BLaER1 (cell line): Measurements from ENCODE around the gene USH1C.

Experiments
- H3K27ac ChIP-seq: shearing (Covaris generic); formaldehyde crosslinking; 2 replicates; pipeline ENCODE4 v1.8.1; 2022
- H3K27me3 ChIP-seq: shearing (Covaris generic); formaldehyde crosslinking; 2 replicates; pipeline ENCODE4 v1.8.1; 2022
- H3K36me3 ChIP-seq: shearing (Covaris generic); formaldehyde crosslinking; 2 replicates; pipeline ENCODE4 v1.8.1; 2022
- H3K4me1 ChIP-seq: shearing (Covaris generic); formaldehyde crosslinking; 2 replicates; pipeline ENCODE4 v1.8.1; 2022
- H3K4me2 ChIP-seq: shearing (Covaris generic); formaldehyde crosslinking; 2 replicates; pipeline ENCODE4 v1.8.1; 2022
- H3K4me3 ChIP-seq: shearing (Covaris generic); formaldehyde crosslinking; 2 replicates; pipeline ENCODE4 v1.8.1; 2022
- H3K9ac ChIP-seq: shearing (Covaris generic); formaldehyde crosslinking; 2 replicates; pipeline ENCODE4 v1.8.1; 2022
- H3K9me3 ChIP-seq: shearing (Covaris generic); formaldehyde crosslinking; 2 replicates; pipeline ENCODE4 v1.8.1; 2022
- H4K20me1 ChIP-seq: shearing (Covaris generic); formaldehyde crosslinking; 2 replicates; pipeline ENCODE4 v1.8.1; 2022
- Cebpa-rat ChIP-seq: shearing (Covaris generic); IDR thresholded peaks from 2 replicates; pipeline ENCODE4 v1.8.1; 2022

USH1C gene

DNA sequence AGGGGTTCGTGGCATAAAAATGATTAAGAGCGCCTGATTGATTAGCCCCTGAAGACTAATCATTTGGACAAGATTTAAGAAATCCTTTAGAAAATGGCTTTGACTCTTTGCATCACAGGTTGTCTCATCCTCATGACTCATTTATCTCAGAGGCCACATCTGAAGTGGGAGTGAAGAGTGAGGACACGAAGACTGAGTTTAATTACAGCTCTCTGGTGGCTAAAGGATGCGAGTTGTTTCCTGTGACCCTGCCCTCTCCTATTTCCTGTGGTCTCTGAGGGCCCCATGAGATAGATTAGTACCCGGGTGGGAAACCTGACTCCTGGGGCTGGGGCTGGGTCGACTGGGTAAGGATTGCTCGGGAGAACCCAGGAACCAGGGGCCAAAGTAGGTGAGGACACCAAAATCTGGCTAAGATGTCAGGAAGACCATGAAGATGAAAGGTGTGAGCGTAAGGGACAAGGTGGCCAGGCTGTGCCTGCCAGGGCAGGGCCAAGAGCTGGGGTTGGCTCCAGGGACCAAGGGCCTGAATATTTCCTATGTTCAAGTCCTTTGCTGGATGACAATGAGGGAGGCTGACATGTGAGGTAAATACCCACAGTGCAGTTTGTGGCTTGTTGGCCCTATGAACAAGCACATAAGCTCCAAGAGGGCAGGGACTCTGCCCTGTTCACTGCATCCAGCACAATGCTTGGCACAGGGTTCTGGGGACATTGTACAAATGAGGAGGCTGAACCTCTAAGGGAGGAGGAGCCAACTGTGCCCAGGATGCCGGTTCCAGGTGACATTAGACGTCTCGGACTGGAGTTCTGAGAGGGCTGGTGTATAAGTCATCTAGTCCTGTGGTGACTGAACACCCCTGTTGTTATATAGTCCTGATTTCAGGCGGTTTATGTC lies 6.5 kb upstream of the USH1C start:
- Histone ChIP-seq H3K9me3 (no peaks in the 10 kb centered on the region), H3K4me2 (peak overlapping the region; percentile 50)

DNA sequence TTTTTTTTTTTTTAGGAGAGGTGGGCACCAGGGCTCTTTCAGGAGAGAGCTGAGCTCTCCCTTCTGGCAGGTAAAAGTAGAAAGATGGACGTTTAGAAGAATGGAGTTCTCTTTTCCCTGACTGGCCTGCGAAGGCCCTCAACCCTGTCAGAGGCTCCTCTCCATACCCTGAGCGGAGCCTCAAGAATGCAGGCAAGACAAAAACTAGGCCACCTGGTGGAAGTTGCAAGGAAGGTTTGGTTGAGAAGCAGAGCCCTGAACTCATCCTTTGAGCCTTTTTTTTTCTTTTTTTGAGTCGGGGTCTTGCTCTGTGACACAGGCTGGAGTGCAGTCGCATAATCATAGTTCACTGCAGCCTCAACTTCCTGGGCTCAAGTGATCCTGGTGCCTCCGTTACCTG lies 4.2 kb upstream of the USH1C start:
- no peaks in the 10 kb centered on the region for H3K9me3 ChIP-seq
- no peak overlapping the region for H3K27ac ChIP-seq
- no peaks in the 10 kb centered on the region for H3K27me3 ChIP-seq
- peaks cover 15% of the 10 kb centered on the region for H3K4me1 ChIP-seq
- TF ChIP-seq Cebpa-rat: no peak
- no peaks in the 10 kb centered on the region for H4K20me1 ChIP-seq
- no peak overlapping the region for H3K4me3 ChIP-seq
- H3K36me3 ChIP-seq: no peaks in the 10 kb centered on the region
- no peak overlapping the region for H3K9ac ChIP-seq
- no peak overlapping the region for H3K4me2 ChIP-seq

More for the DNA sequence above, 6.5 kb upstream of the USH1C start:
- TF ChIP-seq Cebpa-rat: no peak
- Histone ChIP-seq H3K4me1 (peaks cover 15% of the 10 kb centered on the region), H3K36me3 (no peaks in the 10 kb centered on the region), H3K9ac (no peak overlapping the region), H3K27ac (no peak overlapping the region), H3K4me3 (no peak overlapping the region), H3K27me3 (no peaks in the 10 kb centered on the region), H4K20me1 (no peaks in the 10 kb centered on the region)

DNA sequence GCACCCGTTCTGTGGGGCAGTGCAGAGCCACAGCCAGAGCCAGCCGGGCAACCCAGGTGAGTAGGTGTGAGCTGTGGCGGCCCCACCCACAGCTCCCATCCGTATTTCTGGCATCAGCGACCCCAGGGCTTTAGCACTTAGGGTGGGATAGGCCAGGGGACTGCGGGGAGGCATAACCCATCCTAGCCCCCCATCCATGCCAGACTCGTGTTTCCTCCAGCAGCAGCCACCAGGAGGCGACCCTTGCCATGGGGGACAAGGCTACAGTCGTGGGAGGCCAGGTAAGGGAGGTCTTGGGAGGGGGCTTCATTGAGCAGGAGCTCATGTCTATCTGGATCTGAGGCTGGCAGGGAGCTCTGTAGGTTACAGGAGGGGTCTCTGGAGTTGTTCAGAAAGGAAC lies 3.7 kb upstream of the USH1C start:
- H3K36me3 ChIP-seq: no peaks in the 10 kb centered on the region
- no peak overlapping the region for H3K4me3 ChIP-seq
- H3K4me1 ChIP-seq: peaks cover 15% of the 10 kb centered on the region
- H3K4me2 ChIP-seq: no peak overlapping the region
- no peaks in the 10 kb centered on the region for H3K27me3 ChIP-seq
- H4K20me1 ChIP-seq: no peaks in the 10 kb centered on the region
- H3K9ac ChIP-seq: no peak overlapping the region
- H3K9me3 ChIP-seq: no peaks in the 10 kb centered on the region
- TF ChIP-seq Cebpa-rat: no peak
- no peak overlapping the region for H3K27ac ChIP-seq

DNA sequence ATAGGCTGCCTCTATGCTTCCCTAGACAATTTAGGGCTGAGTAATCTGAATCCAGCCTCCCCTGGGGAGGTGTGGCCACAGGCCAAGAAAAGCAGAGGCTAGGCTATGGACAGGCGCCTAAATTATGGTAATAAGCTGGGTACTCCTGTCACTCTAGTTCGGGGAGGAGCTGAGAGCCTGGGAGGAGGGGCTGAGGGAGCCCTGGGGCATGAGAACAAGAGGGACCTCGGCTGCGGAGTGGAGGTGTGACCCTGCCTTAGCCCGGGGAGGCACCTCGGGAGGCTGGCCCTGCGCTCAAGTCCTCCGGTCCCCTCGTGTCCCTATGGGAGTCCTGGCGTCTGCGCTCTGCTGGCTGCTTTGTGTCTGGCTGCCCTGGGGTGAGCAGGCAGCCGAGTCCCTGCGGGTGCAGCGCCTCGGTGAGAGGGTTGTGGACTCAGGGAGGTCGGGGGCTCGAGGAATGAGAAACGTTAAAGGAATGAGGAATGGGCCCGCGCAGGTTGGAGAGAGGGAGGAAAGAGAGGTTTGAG lies 2.9 kb upstream of the USH1C start, which contains the start of gene OTOG:
OTOG (plus strand) TSS at position 209 of the 527 bp plus-strand sequence; CDS start at position 323, 114 bp downstream.
- no peak within 1 kb of the TSS for H3K4me2 ChIP-seq
- no peak within 1 kb of the TSS for H3K4me3 ChIP-seq
- H3K27ac ChIP-seq: no peak within 1 kb of the TSS
- no peaks in the 10 kb centered on the region for H4K20me1 ChIP-seq
- H3K36me3 ChIP-seq: no peaks in the 10 kb centered on the region
- H3K27me3 ChIP-seq: no peaks in the 10 kb centered on the region
- H3K4me1 ChIP-seq: peaks cover 15% of the 10 kb centered on the region
- no peaks in the 10 kb centered on the region for H3K9me3 ChIP-seq
- no peak for TF ChIP-seq Cebpa-rat
- no peak within 1 kb of the TSS for H3K9ac ChIP-seq

DNA sequence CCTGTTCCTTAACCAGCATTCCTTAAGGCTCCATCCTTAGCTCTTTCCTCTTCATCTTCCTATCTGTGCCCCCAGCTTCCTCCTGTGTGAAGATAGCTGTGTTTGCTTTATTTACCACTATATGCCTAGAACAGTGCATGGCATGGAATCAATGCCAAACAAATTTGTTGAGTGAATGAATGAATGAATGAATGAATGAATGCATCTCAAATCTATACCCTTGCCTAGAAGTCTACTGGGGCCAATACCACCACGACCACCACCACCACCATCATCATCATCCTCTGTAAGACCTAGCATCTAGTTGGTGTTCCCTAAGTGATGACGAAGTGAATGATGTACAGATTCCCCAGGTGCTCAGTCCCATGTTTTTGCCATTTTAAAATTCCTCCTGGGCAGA lies 2.0 kb upstream of the USH1C start:
- H3K27ac ChIP-seq: no peak overlapping the region
- H4K20me1 ChIP-seq: no peaks in the 10 kb centered on the region
- H3K9ac ChIP-seq: no peak overlapping the region
- peaks cover 15% of the 10 kb centered on the region for H3K4me1 ChIP-seq
- H3K4me2 ChIP-seq: no peak overlapping the region
- H3K4me3 ChIP-seq: no peak overlapping the region
- TF ChIP-seq Cebpa-rat: no peak
- H3K36me3 ChIP-seq: no peaks in the 10 kb centered on the region
- no peaks in the 10 kb centered on the region for H3K9me3 ChIP-seq
- H3K27me3 ChIP-seq: no peaks in the 10 kb centered on the region

DNA sequence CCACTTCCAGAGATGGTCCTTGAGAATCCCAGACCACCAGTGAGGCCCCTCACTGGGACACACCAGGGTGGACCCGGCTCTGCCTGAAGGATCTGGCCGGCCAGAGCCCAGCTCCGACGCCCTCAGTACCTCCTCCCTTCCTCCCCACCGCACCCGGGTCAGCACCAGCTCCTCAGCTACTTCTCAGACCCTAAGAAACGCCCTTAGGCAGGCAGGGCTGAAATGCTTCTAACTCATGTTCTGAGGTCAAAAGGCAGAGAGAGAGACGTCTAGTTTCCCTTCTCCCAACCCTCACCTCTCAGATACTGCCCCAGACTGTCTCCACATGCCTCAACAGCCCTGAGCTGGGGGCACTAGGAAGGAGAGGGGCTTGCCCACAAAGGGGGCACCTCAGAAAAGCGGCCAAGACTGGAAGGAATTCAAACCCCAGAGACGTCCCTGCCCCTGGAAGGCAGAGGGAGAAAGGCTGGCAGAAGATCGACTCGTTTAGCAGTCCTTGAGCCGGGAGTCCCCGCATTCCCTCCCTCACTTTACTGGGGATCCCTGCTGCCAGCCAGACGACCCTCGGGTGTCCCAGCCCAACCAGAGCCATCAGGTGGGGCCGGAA lies 539 bp downstream of the USH1C start:
- Histone ChIP-seq H3K4me3 (no peak overlapping the region), H3K4me1 (peaks cover 5% of the 10 kb centered on the region), H3K9ac (no peak overlapping the region)

DNA sequence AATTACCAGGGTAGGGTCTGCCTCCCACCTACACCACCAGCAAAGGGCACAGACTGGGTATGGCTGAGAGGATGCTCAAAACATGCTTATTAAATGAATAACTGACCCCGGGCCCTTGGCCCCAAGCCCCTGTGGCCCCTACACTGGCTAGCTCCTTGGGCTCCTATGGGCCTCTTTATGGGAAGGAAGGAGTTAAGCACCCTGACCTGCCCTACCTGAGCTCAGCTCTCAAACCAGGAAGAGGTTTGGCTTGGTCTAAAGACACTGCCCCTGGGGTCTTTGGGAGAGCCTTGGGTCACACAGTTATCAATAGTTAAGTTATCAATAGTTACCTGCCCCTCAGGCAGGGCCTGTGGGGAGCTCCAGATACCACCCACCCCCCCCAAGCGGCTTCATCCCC lies 1.2 kb downstream of the USH1C start:
- Histone ChIP-seq H3K36me3 (no peaks in the 10 kb centered on the region), H3K27ac (no peak overlapping the region), H3K9ac (no peak overlapping the region), H3K4me1 (peaks cover 8% of the 10 kb centered on the region), H3K4me3 (no peak overlapping the region), H3K4me2 (no peak overlapping the region), H4K20me1 (no peaks in the 10 kb centered on the region), H3K27me3 (no peaks in the 10 kb centered on the region), H3K9me3 (no peaks in the 10 kb centered on the region)
- TF ChIP-seq Cebpa-rat: no peak

More for the DNA sequence above, 539 bp downstream of the USH1C start:
- Histone ChIP-seq H3K9me3 (no peaks in the 10 kb centered on the region), H3K27me3 (no peaks in the 10 kb centered on the region), H3K27ac (no peak overlapping the region), H4K20me1 (no peaks in the 10 kb centered on the region), H3K4me2 (no peak overlapping the region), H3K36me3 (no peaks in the 10 kb centered on the region)
- TF ChIP-seq Cebpa-rat: no peak

DNA sequence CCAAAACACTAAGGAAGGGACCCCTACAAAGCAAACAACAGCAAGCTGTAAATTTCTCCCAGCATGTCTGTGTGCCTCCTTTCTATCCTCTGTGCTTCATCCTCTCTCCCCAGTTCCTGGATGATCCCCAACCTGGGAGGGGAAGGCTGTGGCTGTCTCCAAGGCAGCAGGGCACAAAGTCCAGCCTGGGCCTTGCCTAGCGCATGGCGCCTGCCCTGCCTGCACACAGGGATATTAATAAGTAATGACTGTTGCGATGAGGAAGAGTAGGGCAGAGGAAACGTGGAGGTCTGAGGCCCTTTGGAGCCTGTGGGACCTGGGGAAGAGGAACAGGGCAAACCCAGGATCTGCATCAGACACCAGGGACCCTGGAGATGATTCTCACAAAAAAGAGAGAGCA lies 2.0 kb downstream of the USH1C start:
- H3K27ac ChIP-seq: no peak overlapping the region
- no peaks in the 10 kb centered on the region for H3K9me3 ChIP-seq
- H3K27me3 ChIP-seq: no peaks in the 10 kb centered on the region
- no peak overlapping the region for H3K9ac ChIP-seq
- no peaks in the 10 kb centered on the region for H3K36me3 ChIP-seq
- H4K20me1 ChIP-seq: no peaks in the 10 kb centered on the region
- peaks cover 8% of the 10 kb centered on the region for H3K4me1 ChIP-seq
- no peak overlapping the region for H3K4me3 ChIP-seq
- no peak for TF ChIP-seq Cebpa-rat
- no peak overlapping the region for H3K4me2 ChIP-seq

DNA sequence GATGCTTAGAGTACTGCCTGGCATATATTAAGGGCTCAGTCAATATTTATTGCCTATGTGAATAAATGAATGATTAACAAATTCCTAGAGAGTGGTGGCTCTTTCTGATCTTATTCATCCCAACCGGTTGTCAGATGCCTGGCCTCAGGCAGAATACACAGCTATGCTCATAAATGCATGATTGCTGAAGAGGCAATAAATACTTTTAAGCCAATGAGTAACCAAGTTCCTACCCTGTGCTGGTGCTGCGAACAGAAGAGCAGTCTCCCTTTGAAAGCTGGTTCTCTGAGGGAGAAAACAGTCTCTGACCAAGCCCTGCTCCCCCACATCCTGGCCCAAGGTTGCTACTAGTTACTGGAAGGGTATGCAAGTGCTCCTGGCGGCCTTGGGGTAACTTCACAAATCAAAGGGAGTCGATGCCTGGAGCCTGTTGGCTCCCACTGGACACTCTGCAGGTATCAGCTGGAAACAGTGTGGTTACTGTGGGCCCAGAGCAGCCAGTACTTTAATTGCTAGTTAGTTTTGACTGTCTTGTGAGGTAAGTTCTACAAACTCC lies 2.8 kb downstream of the USH1C start:
- no peak for TF ChIP-seq Cebpa-rat
- H3K9me3 ChIP-seq: no peaks in the 10 kb centered on the region
- no peak overlapping the region for H3K27ac ChIP-seq
- H3K9ac ChIP-seq: no peak overlapping the region
- H3K36me3 ChIP-seq: no peaks in the 10 kb centered on the region
- H3K4me1 ChIP-seq: peaks cover 8% of the 10 kb centered on the region
- H3K4me2 ChIP-seq: no peak overlapping the region
- no peaks in the 10 kb centered on the region for H3K27me3 ChIP-seq
- H4K20me1 ChIP-seq: no peaks in the 10 kb centered on the region
- no peak overlapping the region for H3K4me3 ChIP-seq

DNA sequence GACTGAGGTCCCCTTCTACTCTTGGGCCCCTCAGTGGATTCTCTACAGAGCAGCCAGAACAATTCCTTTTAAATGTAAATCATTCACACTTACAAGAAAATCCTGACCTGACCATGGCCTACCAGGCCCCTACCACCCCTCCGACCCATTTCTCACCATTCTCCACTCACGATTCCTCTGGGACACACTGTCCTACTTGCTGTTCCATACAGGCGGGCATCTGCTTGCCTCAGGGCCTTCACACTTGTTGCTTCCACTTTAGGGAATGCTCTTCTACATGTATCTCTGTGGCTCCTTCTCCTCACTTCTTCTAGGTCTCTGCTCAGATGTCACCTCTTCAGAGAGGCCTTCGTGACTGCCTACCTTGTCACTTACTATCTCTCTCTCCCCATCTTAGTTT lies 3.4 kb downstream of the USH1C start:
- Histone ChIP-seq H3K9ac (no peak overlapping the region), H3K4me3 (no peak overlapping the region), H3K27ac (no peak overlapping the region), H3K36me3 (no peaks in the 10 kb centered on the region), H3K27me3 (no peaks in the 10 kb centered on the region), H3K9me3 (no peaks in the 10 kb centered on the region), H3K4me1 (peaks cover 8% of the 10 kb centered on the region), H3K4me2 (no peak overlapping the region), H4K20me1 (no peaks in the 10 kb centered on the region)
- no peak for TF ChIP-seq Cebpa-rat
